K562 (cell line): ENCODE measurements around the gene FGF21. TPM values are rescaled to one million over a fixed set of nuclear protein-coding genes. Genes with fewer than 3 reads are reported as not detected.

Experiments used
- CAMTA2 ChIP-seq: fragments of 250-450 bp; sonication (Bioruptor Pico); conservative IDR thresholded peaks from 2 replicates; pipeline ENCODE4 v1.5.1; 2022
- CHD4 ChIP-seq: fragments of 200-600 bp; sonication (generic); IDR thresholded peaks from 3 replicates; pipeline ENCODE4 v1.6.1; 2012; ENCODE audit warnings: low read depth, mild to moderate bottlenecking, mixed read lengths, low read length, inconsistent platforms; ENCODE audit not compliant: insufficient read depth, insufficient replicate concordance, poor library complexity, severe bottlenecking
- CREB1 ChIP-seq, 2 experiments: sonication (generic) in 1 of 2; formaldehyde crosslinking in 1 of 2; IDR thresholded peaks; 2 replicates each; pipeline versions ENCODE4 v1.6.1 to v1.8.0; 2012 to 2022; ENCODE audit warnings: inconsistent platforms in 1 of 2, mild to moderate bottlenecking in 1 of 2, missing genetic modification reagents in 1 of 2, moderate library complexity in 1 of 2
- ELF1 ChIP-seq: fragments of 200-800 bp; sonication (Bioruptor generic); IDR thresholded peaks from 2 replicates; pipeline ENCODE4 v1.6.1; 2016; ENCODE audit warnings: missing genetic modification characterization, missing compliant biosample characterization
- FOXA3 ChIP-seq, 2 experiments: fragments of 450-650 bp in 1 of 2; sonication (generic) in 1 of 2; formaldehyde crosslinking; IDR thresholded peaks in 1 of 2; conservative IDR thresholded peaks in 1 of 2; 2 replicates each; pipeline versions ENCODE4 v1.4.0 to v1.8.0; 2020 to 2022; ENCODE audit warnings: mild to moderate bottlenecking in 2 of 2, missing genetic modification reagents in 1 of 2
- HIVEP1 ChIP-seq: fragments of 250-450 bp; sonication (Bioruptor Pico); IDR thresholded peaks from 2 replicates; pipeline ENCODE4 v1.4.0; 2020; ENCODE audit warnings: mild to moderate bottlenecking
- MTA3 ChIP-seq: fragments of 450-650 bp; formaldehyde crosslinking; IDR thresholded peaks from 2 replicates; pipeline ENCODE4 v1.6.1; 2017; ENCODE audit warnings: mild to moderate bottlenecking, borderline replicate concordance
- NCOA1 ChIP-seq: fragments of 450-650 bp; IDR thresholded peaks from 2 replicates; pipeline ENCODE4 v1.6.1; 2016; ENCODE audit warnings: low read depth
- NELFE ChIP-seq: IDR thresholded peaks from 2 replicates; pipeline ENCODE4 v1.6.1; 2011; ENCODE audit warnings: mild to moderate bottlenecking; ENCODE audit not compliant: insufficient read depth, insufficient read length
- PHB2 ChIP-seq: fragments of 450-650 bp; IDR thresholded peaks from 2 replicates; pipeline ENCODE4 v1.6.1; 2017; ENCODE audit warnings: low read depth
- RBFOX2 ChIP-seq: fragments of 200-400 bp; formaldehyde crosslinking; IDR thresholded peaks from 2 replicates; pipeline ENCODE4 v1.6.1; 2017; ENCODE audit warnings: low read depth, mild to moderate bottlenecking, low read length, moderate library complexity
- SMAD1 ChIP-seq: fragments of 150-350 bp; IDR thresholded peaks from 2 replicates; pipeline ENCODE4 v1.6.1; 2014; ENCODE audit warnings: low read length, low read depth; ENCODE audit not compliant: partially characterized antibody
- SPI1 ChIP-seq: IDR thresholded peaks from 2 replicates; pipeline ENCODE4 v1.6.1; 2011; ENCODE audit warnings: low read depth, low read length, control low read depth, borderline replicate concordance
- TSC22D4 ChIP-seq: fragments of 450-650 bp; IDR thresholded peaks from 2 replicates; pipeline ENCODE4 v1.6.1; 2016; ENCODE audit warnings: missing genetic modification characterization, missing biosample characterization, control low read depth
- ZNF184 ChIP-seq: sonication (generic); formaldehyde crosslinking; IDR thresholded peaks from 2 replicates; pipeline ENCODE4 v1.5.0; 2020; ENCODE audit warnings: missing genetic modification reagents
- polyA plus RNA-seq, 8 experiments: library from polyadenylated mRNA; depleted of rRNA in 4 of 8; stranded (reverse) in 5 of 8; unstranded in 3 of 8; fragments of >200 nt; fragmentation: Nextera tagmentation in 2 of 8; fragmentation: Illumina TruSeq in 1 of 8; extraction: Ambion mirVana in 2 of 8; extraction: Trizol in 1 of 8; gene quantifications; 2 replicates each; pipeline versions ENCODE4 v1.2.1 to v1.2.3, GENCODE V29; 2011 to 2014; ENCODE audit warnings: inconsistent platforms in 1 of 8, missing spikeins in 1 of 8
- total RNA-seq, 7 experiments: library from RNA; depleted of rRNA in 6 of 7; stranded (reverse); fragments of >200 nt in 6 of 7; fragmentation: Illumina TruSeq in 2 of 7; extraction: Trizol in 2 of 7; gene quantifications; 2 replicates each; pipeline versions ENCODE4 v1.2.1 to v1.2.3, GENCODE V29; 2011 to 2021; ENCODE audit warnings: low replicate concordance in 1 of 7
- TF ChIP-seq, protein P1 (sequence below), 2 experiments: fragments of 450-650 bp in 1 of 2; sonication (generic) in 1 of 2; formaldehyde crosslinking in 1 of 2; IDR thresholded peaks in 1 of 2; conservative IDR thresholded peaks in 1 of 2; 2 replicates each; pipeline versions ENCODE4 v1.6.1 to v1.8.1; 2016 to 2023; ENCODE audit warnings: mild to moderate bottlenecking in 2 of 2, moderate library complexity in 2 of 2, inconsistent platforms in 1 of 2, missing genetic modification reagents in 1 of 2
- TF ChIP-seq, protein P2 (sequence below): fragments of 250-450 bp; sonication (Bioruptor Pico); IDR thresholded peaks from 2 replicates; pipeline ENCODE4 v1.4.0; 2020
- TF ChIP-seq, protein P3 (sequence below): fragments of 450-650 bp; IDR thresholded peaks from 2 replicates; pipeline ENCODE4 v1.6.1; 2017; ENCODE audit warnings: mild to moderate bottlenecking, moderate library complexity
- TF ChIP-seq, protein P4 (sequence below): fragments of 450-650 bp; formaldehyde crosslinking; IDR thresholded peaks from 2 replicates; pipeline ENCODE4 v1.4.0; 2020; ENCODE audit warnings: mild to moderate bottlenecking, moderate library complexity
- TF ChIP-seq, protein P5 (sequence below): IDR thresholded peaks from 2 replicates; pipeline ENCODE4 v1.6.1; 2014; ENCODE audit warnings: antibody characterized with exemption

FGF21 gene
- total and polyA plus RNA-seq, 9 of the 15 experiments (the other 6 are each of a cell fraction or from before 2014, with no cell fraction given): 0.04 to 0.77 (median 0.09) TPM; not detected in 6

DNA sequence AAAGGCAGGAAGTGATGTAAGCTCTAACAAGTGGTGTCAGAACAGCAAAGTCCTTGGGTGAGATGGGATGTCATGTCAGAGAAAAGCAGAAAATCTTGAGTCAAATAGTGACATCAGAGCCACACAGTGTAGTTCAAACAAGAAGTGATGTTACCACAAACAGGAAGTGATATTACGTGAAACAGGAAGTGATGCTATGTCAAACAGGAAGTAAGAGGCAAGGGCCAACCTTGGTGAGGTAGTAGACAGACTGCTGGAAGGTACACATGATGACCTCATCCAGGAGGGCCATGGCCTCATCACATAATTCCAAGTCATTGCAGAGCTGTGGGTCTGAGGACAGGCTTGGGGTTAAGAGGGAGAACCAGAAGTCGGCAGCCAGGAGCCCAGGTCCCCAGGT is 28.8 kb upstream of the FGF21 start (continued):
- TF ChIP-seq, protein P1, sequence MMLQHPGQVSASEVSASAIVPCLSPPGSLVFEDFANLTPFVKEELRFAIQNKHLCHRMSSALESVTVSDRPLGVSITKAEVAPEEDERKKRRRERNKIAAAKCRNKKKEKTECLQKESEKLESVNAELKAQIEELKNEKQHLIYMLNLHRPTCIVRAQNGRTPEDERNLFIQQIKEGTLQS (IDR thresholded peaks at IDR 0.05): peak; percentile 78
- TF ChIP-seq, protein P1 (CRISPR knock-in tag; conservative IDR thresholded peaks at IDR 0.05): no peak
- TF ChIP-seq ELF1 (tag) (peak; percentile 35; the same call in 1 of the 2 replicates), RBFOX2 (no peak), CAMTA2 (no peak), FOXA3 (CRISPR knock-in tag; conservative IDR thresholded peaks at IDR 0.05 in 1 of 2, IDR thresholded peaks at IDR 0.05 in 1 of 2) (no peak), ZNF184 (no peak), MTA3 (0 out of 2 replicates have a peak, but pooled peaks have one; percentile 46), CHD4 (no peak), SPI1 (peak; percentile 83; the same call in 1 of the 2 replicates), NCOA1 (peak; percentile 76), TSC22D4 (tag) (no peak), SMAD1 (no peak), HIVEP1 (CRISPR knock-in tag) (no peak), CREB1 (IDR thresholded peaks at IDR 0.05) (peak; percentile 88), CREB1 (CRISPR knock-in tag; IDR thresholded peaks at IDR 0.05) (peak; percentile 87), NELFE (no peak), PHB2 (no peak)
- TF ChIP-seq, protein P2, sequence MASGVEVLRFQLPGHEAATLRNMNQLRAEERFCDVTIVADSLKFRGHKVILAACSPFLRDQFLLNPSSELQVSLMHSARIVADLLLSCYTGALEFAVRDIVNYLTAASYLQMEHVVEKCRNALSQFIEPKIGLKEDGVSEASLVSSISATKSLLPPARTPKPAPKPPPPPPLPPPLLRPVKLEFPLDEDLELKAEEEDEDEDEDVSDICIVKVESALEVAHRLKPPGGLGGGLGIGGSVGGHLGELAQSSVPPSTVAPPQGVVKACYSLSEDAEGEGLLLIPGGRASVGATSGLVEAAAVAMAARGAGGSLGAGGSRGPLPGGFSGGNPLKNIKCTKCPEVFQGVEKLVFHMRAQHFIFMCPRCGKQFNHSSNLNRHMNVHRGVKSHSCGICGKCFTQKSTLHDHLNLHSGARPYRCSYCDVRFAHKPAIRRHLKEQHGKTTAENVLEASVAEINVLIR (CRISPR knock-in tag): 0 out of 2 replicates have a peak, but pooled peaks have one; percentile 48
- TF ChIP-seq, protein P3, sequence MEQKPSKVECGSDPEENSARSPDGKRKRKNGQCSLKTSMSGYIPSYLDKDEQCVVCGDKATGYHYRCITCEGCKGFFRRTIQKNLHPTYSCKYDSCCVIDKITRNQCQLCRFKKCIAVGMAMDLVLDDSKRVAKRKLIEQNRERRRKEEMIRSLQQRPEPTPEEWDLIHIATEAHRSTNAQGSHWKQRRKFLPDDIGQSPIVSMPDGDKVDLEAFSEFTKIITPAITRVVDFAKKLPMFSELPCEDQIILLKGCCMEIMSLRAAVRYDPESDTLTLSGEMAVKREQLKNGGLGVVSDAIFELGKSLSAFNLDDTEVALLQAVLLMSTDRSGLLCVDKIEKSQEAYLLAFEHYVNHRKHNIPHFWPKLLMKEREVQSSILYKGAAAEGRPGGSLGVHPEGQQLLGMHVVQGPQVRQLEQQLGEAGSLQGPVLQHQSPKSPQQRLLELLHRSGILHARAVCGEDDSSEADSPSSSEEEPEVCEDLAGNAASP: no peak
- TF ChIP-seq, protein P4, sequence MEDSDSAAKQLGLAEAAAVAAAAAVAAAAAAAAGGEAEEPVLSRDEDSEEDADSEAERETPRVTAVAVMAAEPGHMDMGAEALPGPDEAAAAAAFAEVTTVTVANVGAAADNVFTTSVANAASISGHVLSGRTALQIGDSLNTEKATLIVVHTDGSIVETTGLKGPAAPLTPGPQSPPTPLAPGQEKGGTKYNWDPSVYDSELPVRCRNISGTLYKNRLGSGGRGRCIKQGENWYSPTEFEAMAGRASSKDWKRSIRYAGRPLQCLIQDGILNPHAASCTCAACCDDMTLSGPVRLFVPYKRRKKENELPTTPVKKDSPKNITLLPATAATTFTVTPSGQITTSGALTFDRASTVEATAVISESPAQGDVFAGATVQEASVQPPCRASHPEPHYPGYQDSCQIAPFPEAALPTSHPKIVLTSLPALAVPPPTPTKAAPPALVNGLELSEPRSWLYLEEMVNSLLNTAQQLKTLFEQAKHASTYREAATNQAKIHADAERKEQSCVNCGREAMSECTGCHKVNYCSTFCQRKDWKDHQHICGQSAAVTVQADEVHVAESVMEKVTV: no peak
- TF ChIP-seq, protein P5, sequence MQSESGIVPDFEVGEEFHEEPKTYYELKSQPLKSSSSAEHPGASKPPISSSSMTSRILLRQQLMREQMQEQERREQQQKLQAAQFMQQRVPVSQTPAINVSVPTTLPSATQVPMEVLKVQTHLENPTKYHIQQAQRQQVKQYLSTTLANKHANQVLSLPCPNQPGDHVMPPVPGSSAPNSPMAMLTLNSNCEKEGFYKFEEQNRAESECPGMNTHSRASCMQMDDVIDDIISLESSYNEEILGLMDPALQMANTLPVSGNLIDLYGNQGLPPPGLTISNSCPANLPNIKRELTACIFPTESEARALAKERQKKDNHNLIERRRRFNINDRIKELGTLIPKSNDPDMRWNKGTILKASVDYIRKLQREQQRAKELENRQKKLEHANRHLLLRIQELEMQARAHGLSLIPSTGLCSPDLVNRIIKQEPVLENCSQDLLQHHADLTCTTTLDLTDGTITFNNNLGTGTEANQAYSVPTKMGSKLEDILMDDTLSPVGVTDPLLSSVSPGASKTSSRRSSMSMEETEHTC: no peak
